HepG2 (cell line): ENCODE measurements around the gene SPTBN4. TPM values are rescaled to one million over a fixed set of nuclear protein-coding genes. Genes with fewer than 3 reads are reported as not detected.

Experiments used
- ATAC-seq: fragments of 200-7000 bp; cut with Tn5 transposase; 3 replicates; pipeline ENCODE4 v1.9.1; 2020; ENCODE audit warnings: mild to moderate bottlenecking, moderate library complexity
- BruUV-seq: library from RNA; stranded (reverse); fragments of 400-500 nt; replicated peaks from 2 replicates; lab custom pipeline; 2021; lab: Mats Ljungman, UMichigan
- CTCF ChIA-PET: fragments of 300-600 bp; formaldehyde crosslinking; extraction: SDS; loops from one replicate; lab custom pipeline; 2021; ENCODE audit warnings: low total read pairs, inconsistent platforms, low intra/inter-chr PET ratio; lab: Yijun Ruan, JAX
- POLR2A ChIA-PET: fragments of 350-600 bp; sonication (Branson Sonifier 250); formaldehyde crosslinking; loops from one replicate; lab custom pipeline; 2020; ENCODE audit warnings: antibody characterized with exemption, inconsistent platforms; lab: Yijun Ruan, JAX
- DNase-seq: peaks from one replicate; pipeline ENCODE4 v3.0.0-alpha.2; 2015; ENCODE audit warnings: low spot score
- FAIRE-seq: peaks from 3 replicates; lab custom pipeline; 2011; peaks lifted over from hg19 to GRCh38; lab: Jason Lieb, UNC
- H2AFZ ChIP-seq: one replicate; pipeline ENCODE4 v1.6.1; 2011; ENCODE audit warnings: low read length, inconsistent platforms
- H3K27ac ChIP-seq: fragments of 300-600 bp; 3 replicates; pipeline ENCODE4 v1.8.0; 2011; ENCODE audit warnings: mixed run types, mild to moderate bottlenecking, mixed read lengths, low read length, inconsistent platforms; ENCODE audit not compliant: insufficient read depth; ENCODE audit errors: extremely low read length
- H3K27me3 ChIP-seq, 2 experiments: fragments of 200-600 bp in 1 of 2; 2 replicates in 1 of 2; 3 replicates in 1 of 2; pipeline versions ENCODE4 v1.6.0 to v1.8.0; 2011; ENCODE audit warnings: low read length in 2 of 2, mild to moderate bottlenecking in 2 of 2, moderate library complexity in 2 of 2, inconsistent platforms in 1 of 2; ENCODE audit not compliant: insufficient read depth in 2 of 2, control insufficient read depth in 1 of 2
- H3K36me3 ChIP-seq, 2 experiments: fragments of 200-600 bp in 1 of 2; replicated peaks in 1 of 2; 2 replicates in 1 of 2; 3 replicates in 1 of 2; pipeline versions ENCODE4 v1.5.1 to v1.8.0; 2011; ENCODE audit warnings: low read length in 2 of 2, inconsistent platforms in 1 of 2; ENCODE audit not compliant: insufficient read depth in 2 of 2, control insufficient read depth in 1 of 2
- H3K4me1 ChIP-seq: 2 replicates; pipeline ENCODE4 v1.5.1; 2012; ENCODE audit warnings: low read length, inconsistent platforms; ENCODE audit not compliant: insufficient read depth
- H3K4me2 ChIP-seq: 2 replicates; pipeline ENCODE4 v1.6.0; 2011; ENCODE audit warnings: low read depth, low read length, inconsistent platforms
- H3K4me3 ChIP-seq, 3 experiments: fragments of 200-600 bp in 1 of 3; sonication (generic), shearing (Covaris generic) in 1 of 3; replicated peaks in 1 of 3; 2 replicates each; pipeline ENCODE4 v1.5.1; 2011 to 2016; ENCODE audit warnings: low read length in 3 of 3, inconsistent platforms in 2 of 3, low read depth in 2 of 3, mild to moderate bottlenecking in 2 of 3, control low read depth in 1 of 3, mixed read lengths in 1 of 3; ENCODE audit not compliant: insufficient read depth in 1 of 3
- H3K79me2 ChIP-seq: one replicate; pipeline ENCODE4 v1.6.1; 2011; ENCODE audit warnings: low read length, inconsistent platforms; ENCODE audit not compliant: insufficient read depth
- H3K9ac ChIP-seq: 2 replicates; pipeline ENCODE4 v1.6.0; 2011; ENCODE audit warnings: mild to moderate bottlenecking, low read depth, low read length, inconsistent platforms; ENCODE audit not compliant: insufficient read depth
- H3K9me3 ChIP-seq: 2 replicates; pipeline ENCODE4 v1.5.1; 2012; ENCODE audit warnings: mild to moderate bottlenecking, low read length
- H4K20me1 ChIP-seq: 2 replicates; pipeline ENCODE4 v1.6.0; 2011; ENCODE audit warnings: inconsistent platforms, mild to moderate bottlenecking, low read length, moderate library complexity; ENCODE audit not compliant: insufficient read depth
- CTCF ChIP-seq: sonication (generic); formaldehyde crosslinking; IDR thresholded peaks from 2 replicates; pipeline ENCODE4 v1.5.0; 2020; ENCODE audit warnings: mild to moderate bottlenecking, missing genetic modification reagents, moderate library complexity
- NCOA1 ChIP-seq: sonication (generic); formaldehyde crosslinking; IDR thresholded peaks from 2 replicates; pipeline ENCODE4 v1.9.0; 2021; ENCODE audit warnings: missing genetic modification reagents
- REST ChIP-seq, 2 experiments: IDR thresholded peaks; 2 replicates each; pipeline ENCODE4 v1.6.1; 2011 to 2012; ENCODE audit warnings: low read length in 2 of 2, borderline replicate concordance in 1 of 2, low read depth in 1 of 2, mild to moderate bottlenecking in 1 of 2, moderate library complexity in 1 of 2
- SRF ChIP-seq: IDR thresholded peaks from 2 replicates; pipeline ENCODE4 v1.6.1; 2011; ENCODE audit warnings: mild to moderate bottlenecking, low read depth, low read length, moderate library complexity
- STAG1 ChIP-seq: sonication (generic); formaldehyde crosslinking; IDR thresholded peaks from 2 replicates; pipeline ENCODE4 v1.4.0; 2020; ENCODE audit warnings: missing genetic modification reagents
- XBP1 ChIP-seq: sonication (generic); formaldehyde crosslinking; IDR thresholded peaks from 2 replicates; pipeline ENCODE4 v1.5.0; 2020; ENCODE audit warnings: missing genetic modification reagents
- ZNF576 ChIP-seq: sonication (generic); formaldehyde crosslinking; IDR thresholded peaks from 2 replicates; pipeline ENCODE4 v1.4.0; 2020; ENCODE audit warnings: mild to moderate bottlenecking, missing genetic modification reagents
- WGBS: methylation state at CpG from one replicate; pipeline ENCODE4 v1.1.6; 2017; ENCODE audit warnings: low lambda C conversion rate; 5-methylcytosine and 5-hydroxymethylcytosine counted together
- in situ Hi-C: cut with HindIII; loops from 2 replicates; pipeline ENCODE4 v1.10.0; 2017; ENCODE audit warnings: low pct_unique_long_range_greater_than_20kb; ENCODE audit not compliant: extremely low pct_ligation_motif_present
- intact Hi-C: fragments of 100-400 bp; cut with micrococcal nuclease; formaldehyde crosslinking; loops from one replicate; pipeline ENCODE4 v1.10.0; 2022; ENCODE audit not compliant: unreplicated experiment
- polyA plus RNA-seq, 8 experiments: library from polyadenylated mRNA; depleted of rRNA in 3 of 8; stranded (reverse) in 7 of 8; unstranded in 1 of 8; fragments of >200 nt; fragmentation: Illumina TruSeq in 4 of 8; extraction: Trizol in 4 of 8; gene quantifications; 2 replicates each; pipeline versions ENCODE4 v1.2.1 to v1.2.3, GENCODE V29; 2011 to 2016; ENCODE audit warnings: low read depth in 4 of 8, missing spikeins in 1 of 8, mixed read lengths in 1 of 8; ENCODE audit not compliant: insufficient read depth in 1 of 8
- total RNA-seq, 5 experiments: library from RNA; depleted of rRNA; stranded (reverse); fragments of >200 nt; fragmentation: Illumina TruSeq; extraction: Trizol; gene quantifications; 2 replicates each; pipeline ENCODE4 v1.2.3, GENCODE V29; 2016; ENCODE audit warnings: low read depth in 1 of 5

SPTBN4 gene
- total and polyA plus RNA-seq, 2 of the 13 experiments (the other 11 are each of a cell fraction or from before 2014, with no cell fraction given): 0.11 TPM

DNA sequence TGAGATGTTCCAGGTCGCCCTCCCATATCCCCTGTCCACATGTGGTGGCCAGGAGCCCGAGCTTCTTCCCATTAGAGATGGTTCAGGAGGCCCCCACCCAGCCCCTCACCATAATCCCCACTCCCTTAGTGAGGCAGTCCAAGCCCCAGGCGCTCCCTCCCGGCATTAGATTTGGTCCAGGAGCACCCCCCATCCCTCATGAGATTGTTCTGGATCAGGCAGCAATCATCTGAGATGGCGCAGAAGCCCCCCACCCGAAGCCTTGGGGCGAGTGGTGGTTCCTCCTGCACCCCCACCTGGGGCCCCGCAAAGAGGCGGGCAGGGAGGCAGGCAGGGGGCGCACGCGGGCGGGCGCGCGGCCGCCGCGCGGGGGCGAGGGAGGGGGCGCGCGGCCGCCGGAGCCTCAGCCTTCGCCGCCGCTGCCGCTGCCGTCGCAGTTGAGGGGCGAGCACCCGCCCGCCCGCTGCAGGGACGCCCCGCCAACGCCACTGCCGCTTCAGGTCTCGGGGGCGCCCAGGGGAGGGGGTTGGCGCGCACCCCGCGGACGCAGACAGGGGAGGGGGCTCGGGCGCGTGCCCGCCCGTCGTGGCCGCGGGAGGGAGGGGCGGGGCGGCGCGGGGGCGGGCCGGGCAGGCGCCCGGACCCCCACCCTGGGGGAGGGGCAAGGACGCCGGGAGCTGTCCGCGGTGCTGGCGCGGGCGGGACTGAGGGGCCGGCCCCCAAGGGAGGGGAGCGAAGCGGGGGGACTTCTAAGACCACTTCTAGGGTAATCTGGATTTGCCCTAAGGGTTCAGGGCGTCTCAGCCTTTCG is 63.5 kb downstream of the SPTBN4 start (continued):
- TF ChIP-seq REST (IDR thresholded peaks at IDR 0.05; ENCODE audit: borderline replicate concordance in 1 of 2, low read depth in 1 of 2, low read length in 2 of 2) (peak; percentile 72 to 94), XBP1 (CRISPR knock-in tag) (no peak), ZNF576 (no peak)

- Histone ChIP-seq H3K4me1 (peaks cover 19% of the 10 kb centered on the region), H3K9ac (no peak overlapping the region), H4K20me1 (no peaks in the 10 kb centered on the region), H3K9me3 (no peaks in the 10 kb centered on the region), H3K27ac (no peak overlapping the region), H3K27me3 (no peaks in the 10 kb centered on the region), H3K4me2 (no peak overlapping the region), H2AFZ (no peak overlapping the region), H3K79me2 (no peaks in the 10 kb centered on the region), H3K4me3 (no peak overlapping the region), H3K36me3 (no peaks in the 10 kb centered on the region)
- intact Hi-C loops: no loop called here
- ChIA-PET CTCF (no interaction called here), POLR2A (no interaction called here)
- 37% methylated on average over 2 of the region's 2 CpGs for WGBS
- no TSS peak for BruUV-seq
- no peak for DNase-seq
- in situ Hi-C loops: loop anchor here (5.0 kb wide), 1 partner anchor 69 kb away; the partner anchor contains the start of gene LTBP4
- no peak for ATAC-seq
- no peak for FAIRE-seq
- TF ChIP-seq SRF: no peak
- 0 out of 2 replicates have a peak, but pooled peaks have one; percentile 9 for TF ChIP-seq STAG1 (CRISPR knock-in tag)
- TF ChIP-seq CTCF: peak; percentile 19; the same call in 1 of the 2 replicates
- no peak for TF ChIP-seq NCOA1 (CRISPR knock-in tag)
Measured at GRCh38 chr19:40533508-40533907, 66.7 kb downstream of the SPTBN4 start.
